Neuron (in vitro differentiated cells): ENCODE results near the gene ZDHHC20.

ENCODE experiments used
- H2AFZ ChIP-seq: one replicate; pipeline ENCODE4 v1.6.1; 2013; ENCODE audit warnings: low read depth, mild to moderate bottlenecking, inconsistent platforms, low read length, moderate library complexity
- H3K27me3 ChIP-seq: one replicate; pipeline ENCODE4 v1.6.1; 2013; ENCODE audit warnings: low read length; ENCODE audit not compliant: insufficient read depth
- H3K36me3 ChIP-seq: one replicate; pipeline ENCODE4 v1.6.1; 2013; ENCODE audit warnings: low read length; ENCODE audit not compliant: insufficient read depth
- H3K4me1 ChIP-seq: one replicate; pipeline ENCODE4 v1.6.1; 2013; ENCODE audit warnings: low read length; ENCODE audit not compliant: insufficient read depth
- H3K4me3 ChIP-seq: 2 replicates; pipeline ENCODE4 v1.5.1; 2013; ENCODE audit warnings: mild to moderate bottlenecking, low read length, moderate library complexity
- H3K9me3 ChIP-seq: one replicate; pipeline ENCODE4 v1.6.1; 2013; ENCODE audit warnings: low read length

Gene ZDHHC20

DNA sequence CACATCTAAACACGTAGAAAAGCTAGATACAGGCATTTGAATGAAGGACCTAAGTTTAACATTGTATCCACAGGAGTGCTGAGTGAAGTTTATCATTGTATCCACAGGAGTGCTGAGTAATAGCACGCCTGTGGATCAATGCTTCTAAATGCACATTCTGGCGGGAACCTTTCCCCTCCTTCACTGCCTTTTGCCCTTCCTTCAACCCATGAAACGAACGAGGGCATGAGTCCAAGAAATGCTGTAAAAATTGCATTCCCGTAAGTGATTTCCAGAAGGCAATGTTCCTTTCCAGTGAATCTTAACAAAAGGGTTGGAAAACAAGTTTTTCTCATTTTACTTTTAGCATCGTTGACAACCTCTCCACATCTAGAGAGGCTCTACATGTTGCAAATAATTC, 88.1 kb downstream of the ZDHHC20 start:
- Histone ChIP-seq H3K27me3 (no peaks in the 10 kb centered on the region), H3K4me1 (no peaks in the 10 kb centered on the region), H3K9me3 (no peaks in the 10 kb centered on the region), H3K36me3 (peaks cover 3% of the 10 kb centered on the region), H3K4me3 (no peak overlapping the region), H2AFZ (no peak overlapping the region)

DNA sequence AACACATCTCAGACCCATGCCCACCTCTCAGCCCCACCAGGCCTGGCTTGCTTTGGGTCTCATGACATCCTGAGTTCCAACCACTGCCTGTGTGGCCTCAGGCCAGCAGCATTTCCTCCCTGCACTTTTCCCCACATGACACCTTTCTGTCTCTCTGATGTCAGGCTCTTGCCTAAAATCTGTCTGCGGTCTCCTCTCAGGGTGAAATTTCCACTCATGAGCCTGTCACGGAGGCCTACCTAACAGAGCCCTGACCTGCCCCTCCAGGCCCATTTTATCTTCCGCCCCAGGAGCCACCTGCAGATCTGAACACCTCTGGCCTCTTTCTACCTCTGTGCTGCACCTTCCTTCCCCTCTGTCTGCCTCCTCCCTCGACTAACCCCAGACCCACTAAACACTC, 93.5 kb downstream of the ZDHHC20 start:
- H3K9me3 ChIP-seq: no peaks in the 10 kb centered on the region
- H3K4me1 ChIP-seq: no peaks in the 10 kb centered on the region
- H3K4me3 ChIP-seq: no peak overlapping the region
- no peak overlapping the region for H2AFZ ChIP-seq
- H3K36me3 ChIP-seq: no peaks in the 10 kb centered on the region
- H3K27me3 ChIP-seq: no peaks in the 10 kb centered on the region

DNA sequence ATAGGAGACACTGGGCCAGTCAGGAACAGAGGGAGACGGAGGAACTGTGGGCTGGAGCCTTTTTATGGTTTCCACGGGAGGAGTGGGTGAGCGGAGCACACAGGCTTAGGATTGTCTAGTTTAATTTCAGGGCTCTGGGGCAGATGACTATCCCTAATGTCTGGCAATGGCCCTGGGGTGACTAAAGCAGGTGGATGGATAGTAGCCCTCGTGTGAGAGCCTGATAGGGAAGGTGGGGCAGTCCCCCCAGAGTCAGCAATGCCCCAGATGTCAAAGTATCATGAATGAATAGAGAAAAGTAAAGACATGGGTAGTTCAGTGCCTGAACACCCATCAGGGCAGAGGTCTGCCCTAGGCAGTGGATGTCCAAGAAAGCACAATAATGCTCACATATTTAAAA, 94.2 kb downstream of the ZDHHC20 start:
- no peak overlapping the region for H3K4me3 ChIP-seq
- H3K4me1 ChIP-seq: no peaks in the 10 kb centered on the region
- no peak overlapping the region for H2AFZ ChIP-seq
- H3K9me3 ChIP-seq: no peaks in the 10 kb centered on the region
- no peaks in the 10 kb centered on the region for H3K27me3 ChIP-seq
- no peaks in the 10 kb centered on the region for H3K36me3 ChIP-seq

DNA sequence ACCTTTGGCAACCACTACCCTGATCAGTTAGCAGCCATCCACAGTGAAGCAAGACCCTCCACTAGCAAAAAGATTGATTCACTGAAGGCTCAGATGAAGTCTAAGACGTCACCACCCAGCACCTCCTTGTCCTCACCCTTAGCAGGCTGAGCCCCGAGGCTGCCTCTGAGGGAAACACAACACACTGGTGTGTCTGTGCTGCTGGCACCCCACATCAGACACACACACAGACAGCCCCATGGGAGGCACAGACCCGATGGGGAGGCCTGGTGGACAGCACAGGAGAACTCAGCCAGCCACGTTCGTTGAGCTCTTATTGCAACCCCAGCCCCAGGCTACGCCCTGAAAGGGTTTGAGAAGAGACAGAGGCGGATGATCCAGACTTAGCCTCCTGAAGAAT, 94.7 kb downstream of the ZDHHC20 start:
- Histone ChIP-seq H3K36me3 (no peaks in the 10 kb centered on the region), H3K4me1 (no peaks in the 10 kb centered on the region), H2AFZ (no peak overlapping the region), H3K4me3 (no peak overlapping the region), H3K27me3 (no peaks in the 10 kb centered on the region), H3K9me3 (peaks cover 2% of the 10 kb centered on the region)

DNA sequence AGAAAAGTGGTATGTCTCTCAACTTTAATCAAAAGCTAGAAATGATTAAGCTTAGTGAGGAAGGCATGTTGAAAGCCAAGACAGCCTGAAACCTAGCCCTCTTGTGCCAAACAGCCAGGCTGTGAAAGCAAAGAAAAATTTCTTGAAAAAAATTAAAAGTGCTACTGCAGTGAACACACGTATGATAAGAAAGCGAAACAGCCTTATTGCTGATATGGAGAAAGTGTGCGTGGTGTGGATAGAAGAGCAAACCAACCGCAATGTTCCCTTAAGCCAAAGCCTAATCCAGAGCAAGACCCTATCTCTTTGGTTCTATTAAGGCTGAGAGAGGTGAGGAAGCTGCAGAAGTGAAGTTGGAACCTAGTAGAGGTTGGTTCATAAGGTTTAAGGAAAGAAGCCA, 96.4 kb downstream of the ZDHHC20 start:
- no peaks in the 10 kb centered on the region for H3K36me3 ChIP-seq
- H3K4me1 ChIP-seq: no peaks in the 10 kb centered on the region
- peaks cover 2% of the 10 kb centered on the region for H3K9me3 ChIP-seq
- no peak overlapping the region for H3K4me3 ChIP-seq
- no peaks in the 10 kb centered on the region for H3K27me3 ChIP-seq
- H2AFZ ChIP-seq: no peak overlapping the region

DNA sequence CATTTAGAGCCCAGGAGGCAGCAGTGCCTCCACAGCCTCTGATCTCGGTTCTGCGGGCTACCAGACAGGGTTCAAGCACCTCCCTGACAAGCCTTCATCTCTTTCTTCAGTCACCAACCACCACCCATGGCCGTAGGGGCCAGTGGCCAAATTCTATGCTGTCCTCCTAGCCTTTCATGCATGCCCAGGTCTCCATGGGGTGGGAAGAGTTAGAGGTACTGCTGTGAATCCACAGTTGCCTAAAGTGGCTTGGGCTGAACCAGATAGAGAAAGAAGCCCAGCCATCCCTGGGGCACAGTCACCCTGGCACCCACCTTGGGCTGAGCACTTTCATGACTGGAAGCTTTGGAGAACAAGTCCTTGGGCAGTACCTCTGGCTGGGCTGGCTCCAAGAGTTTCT, 97.4 kb downstream of the ZDHHC20 start:
- peaks cover 2% of the 10 kb centered on the region for H3K9me3 ChIP-seq
- no peaks in the 10 kb centered on the region for H3K27me3 ChIP-seq
- H3K4me1 ChIP-seq: no peaks in the 10 kb centered on the region
- H3K4me3 ChIP-seq: no peak overlapping the region
- no peaks in the 10 kb centered on the region for H3K36me3 ChIP-seq
- H2AFZ ChIP-seq: no peak overlapping the region

DNA sequence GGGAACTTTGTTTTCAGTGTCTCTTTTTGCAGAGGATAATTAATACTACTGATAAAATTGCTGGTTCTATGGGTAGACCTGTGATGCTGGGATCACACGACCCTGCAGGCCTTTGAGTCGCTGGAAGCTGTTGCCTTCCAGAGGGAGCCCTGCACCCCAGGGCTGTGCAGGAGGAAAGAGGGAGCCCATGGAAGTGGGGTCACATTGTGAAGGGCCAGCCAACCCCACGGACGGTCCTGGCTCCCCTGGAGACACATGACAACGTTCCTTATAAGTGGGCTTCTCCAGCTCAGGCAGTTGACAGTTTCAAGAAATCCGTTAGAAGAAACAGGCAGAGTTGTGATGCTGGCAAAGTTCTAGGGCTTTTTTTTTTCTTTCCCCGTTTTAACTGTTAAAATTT, 98.0 kb downstream of the ZDHHC20 start:
- Histone ChIP-seq H3K9me3 (peaks cover 2% of the 10 kb centered on the region), H3K4me1 (no peaks in the 10 kb centered on the region), H3K4me3 (no peak overlapping the region), H3K36me3 (no peaks in the 10 kb centered on the region), H3K27me3 (no peaks in the 10 kb centered on the region), H2AFZ (no peak overlapping the region)

DNA sequence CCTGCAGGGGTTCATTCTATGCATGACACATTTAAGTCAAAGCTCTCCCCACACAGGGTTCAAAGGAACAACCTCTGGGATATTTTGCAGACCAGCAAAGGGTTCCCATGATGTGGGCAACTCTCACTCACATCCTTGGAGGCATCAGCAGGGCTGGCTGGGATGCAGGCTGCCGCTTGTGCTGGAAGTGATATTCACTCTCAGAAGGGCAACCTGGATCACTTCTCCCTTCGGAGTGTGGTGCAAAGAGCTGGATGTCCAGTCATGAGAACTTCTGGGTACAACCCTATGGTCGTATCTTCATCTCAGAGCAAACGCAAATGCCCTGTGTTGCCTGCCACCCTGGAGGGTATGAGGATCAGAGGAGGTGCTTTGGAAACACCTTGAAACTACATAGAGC, 98.6 kb downstream of the ZDHHC20 start:
- Histone ChIP-seq H3K36me3 (no peaks in the 10 kb centered on the region), H3K4me1 (no peaks in the 10 kb centered on the region), H3K4me3 (no peak overlapping the region), H2AFZ (no peak overlapping the region), H3K27me3 (no peaks in the 10 kb centered on the region), H3K9me3 (peaks cover 2% of the 10 kb centered on the region)

DNA sequence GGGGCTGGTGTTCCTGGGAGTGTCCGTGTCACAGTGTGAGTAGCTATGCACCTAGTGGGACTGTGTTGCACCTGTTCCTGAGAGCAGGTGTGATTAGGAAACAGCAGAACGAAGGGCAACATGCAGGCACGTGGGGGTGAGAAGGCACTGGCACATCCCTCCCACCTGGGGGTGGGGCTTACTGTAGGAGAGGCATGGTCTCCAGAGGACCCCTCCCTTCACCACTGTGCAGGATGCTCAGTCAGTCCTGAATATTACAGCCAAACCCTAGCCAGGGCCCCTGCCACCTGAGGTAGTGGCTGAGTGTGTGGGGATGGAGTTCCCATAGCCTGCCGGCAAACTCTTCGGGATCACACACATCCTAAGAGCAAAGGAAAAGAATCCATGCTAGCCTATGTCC, 99.2 kb downstream of the ZDHHC20 start:
- no peak overlapping the region for H2AFZ ChIP-seq
- H3K27me3 ChIP-seq: no peaks in the 10 kb centered on the region
- no peaks in the 10 kb centered on the region for H3K4me1 ChIP-seq
- no peak overlapping the region for H3K4me3 ChIP-seq
- no peaks in the 10 kb centered on the region for H3K36me3 ChIP-seq
- H3K9me3 ChIP-seq: peaks cover 2% of the 10 kb centered on the region

DNA sequence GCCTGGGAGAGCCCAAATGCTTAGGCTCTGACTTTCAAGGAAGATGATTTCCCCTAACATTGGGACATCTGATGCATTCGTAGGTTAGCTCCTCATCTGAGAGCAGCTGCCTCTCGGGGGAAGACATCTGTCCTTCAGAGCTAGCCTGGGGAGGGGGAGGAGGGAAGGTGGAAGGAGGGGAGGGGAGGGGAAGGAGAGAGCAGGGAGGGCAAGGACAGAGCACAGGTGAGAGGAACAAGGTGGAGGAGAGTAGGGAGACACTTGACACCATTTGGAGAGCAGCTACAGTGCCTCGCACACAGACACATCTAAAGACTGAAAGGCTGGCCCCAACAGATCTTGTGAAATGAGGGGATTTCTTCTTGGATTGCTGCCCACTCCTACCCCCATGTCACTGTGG, 103.8 kb downstream of the ZDHHC20 start:
- H3K27me3 ChIP-seq: no peaks in the 10 kb centered on the region
- no peaks in the 10 kb centered on the region for H3K36me3 ChIP-seq
- no peak overlapping the region for H3K4me3 ChIP-seq
- H2AFZ ChIP-seq: no peak overlapping the region
- H3K4me1 ChIP-seq: no peaks in the 10 kb centered on the region
- H3K9me3 ChIP-seq: peaks cover 2% of the 10 kb centered on the region

DNA sequence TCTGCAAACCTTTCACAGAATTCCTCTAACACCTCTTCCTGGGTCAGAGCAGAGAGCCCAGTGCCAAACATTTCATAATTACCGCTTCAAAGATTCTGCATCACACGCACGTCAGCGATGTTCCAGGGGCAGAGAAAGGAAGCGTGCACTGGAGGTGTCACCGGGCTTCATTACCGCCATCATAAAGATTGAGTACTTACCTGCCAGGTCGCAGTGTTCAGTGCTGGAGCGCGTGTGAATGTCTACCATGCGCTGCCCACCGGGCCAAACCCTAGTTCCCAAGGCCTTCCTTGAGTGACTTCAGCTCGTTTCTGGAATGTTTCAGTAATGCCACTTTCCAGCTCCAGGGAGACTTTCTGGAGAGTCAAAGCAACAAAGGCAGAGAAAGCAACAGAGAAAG, 104.4 kb downstream of the ZDHHC20 start:
- Histone ChIP-seq H3K4me3 (no peak overlapping the region), H3K4me1 (no peaks in the 10 kb centered on the region), H3K27me3 (no peaks in the 10 kb centered on the region), H3K36me3 (no peaks in the 10 kb centered on the region), H3K9me3 (peaks cover under 1% of the 10 kb centered on the region), H2AFZ (no peak overlapping the region)

DNA sequence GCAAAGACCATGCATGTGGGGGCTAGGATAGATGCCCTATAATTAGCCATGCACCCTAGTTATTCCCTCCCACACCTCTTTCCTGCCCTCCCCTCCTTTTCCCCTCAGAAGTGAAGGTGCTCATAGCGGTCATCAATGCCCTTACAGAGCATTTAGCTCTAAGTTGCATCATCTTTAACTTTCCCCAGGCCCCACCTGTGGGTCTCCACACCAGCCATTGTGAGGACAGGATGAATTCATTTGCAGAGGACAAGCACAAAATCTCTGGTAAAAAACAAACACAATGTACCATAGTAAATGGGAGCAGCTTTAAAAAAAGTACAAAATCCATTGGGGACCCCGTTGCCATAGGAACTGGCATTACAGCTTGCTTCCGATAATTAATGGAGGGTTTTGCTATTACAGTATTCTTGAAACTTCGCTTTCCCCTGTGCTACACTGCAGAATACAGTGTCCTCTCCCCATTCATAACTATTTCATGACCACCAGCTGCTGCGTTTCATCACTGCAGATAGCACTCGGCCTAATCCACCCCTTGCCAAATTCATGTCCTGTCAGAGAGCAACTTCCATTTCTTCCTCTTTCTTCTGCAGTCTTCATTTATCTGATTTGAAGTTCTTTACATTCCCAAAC, 110.5 kb downstream of the ZDHHC20 start:
- Histone ChIP-seq H3K4me1 (no peaks in the 10 kb centered on the region), H3K36me3 (no peaks in the 10 kb centered on the region), H3K9me3 (no peaks in the 10 kb centered on the region)

DNA sequence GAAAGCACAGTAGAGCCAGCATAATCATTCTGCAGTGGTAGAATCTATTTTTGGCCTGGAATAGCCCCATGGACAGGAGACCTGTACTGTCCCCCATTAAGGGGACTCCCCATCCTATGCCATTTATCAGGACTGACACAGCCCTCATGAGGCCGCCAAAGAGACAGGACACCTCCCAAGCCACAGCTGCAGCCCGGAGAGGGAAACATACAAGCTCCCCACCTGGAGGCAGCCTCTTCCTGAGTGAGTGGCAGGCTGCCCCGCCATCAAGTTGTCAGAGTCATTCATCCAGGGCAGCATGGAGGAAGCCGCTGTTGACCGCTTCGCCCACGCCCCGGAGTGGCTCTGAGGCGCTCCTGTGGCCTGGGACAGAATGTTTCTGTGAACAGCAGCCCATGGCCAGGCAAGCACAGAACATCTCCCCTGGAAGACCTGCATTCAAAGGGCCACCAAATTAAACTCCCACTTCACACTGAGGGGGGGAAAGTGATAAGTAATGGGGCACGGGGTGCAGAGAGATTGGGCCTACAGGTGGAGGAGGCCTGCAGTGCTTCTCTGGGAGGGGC, 111.3 kb downstream of the ZDHHC20 start:
- no peaks in the 10 kb centered on the region for H3K36me3 ChIP-seq
- no peaks in the 10 kb centered on the region for H3K27me3 ChIP-seq
- no peaks in the 10 kb centered on the region for H3K9me3 ChIP-seq
- no peaks in the 10 kb centered on the region for H3K4me1 ChIP-seq
- H3K4me3 ChIP-seq: no peak overlapping the region
- H2AFZ ChIP-seq: no peak overlapping the region

More for the DNA sequence above, 110.5 kb downstream of the ZDHHC20 start:
- no peaks in the 10 kb centered on the region for H3K27me3 ChIP-seq
- H3K4me3 ChIP-seq: no peak overlapping the region
- no peak overlapping the region for H2AFZ ChIP-seq

DNA sequence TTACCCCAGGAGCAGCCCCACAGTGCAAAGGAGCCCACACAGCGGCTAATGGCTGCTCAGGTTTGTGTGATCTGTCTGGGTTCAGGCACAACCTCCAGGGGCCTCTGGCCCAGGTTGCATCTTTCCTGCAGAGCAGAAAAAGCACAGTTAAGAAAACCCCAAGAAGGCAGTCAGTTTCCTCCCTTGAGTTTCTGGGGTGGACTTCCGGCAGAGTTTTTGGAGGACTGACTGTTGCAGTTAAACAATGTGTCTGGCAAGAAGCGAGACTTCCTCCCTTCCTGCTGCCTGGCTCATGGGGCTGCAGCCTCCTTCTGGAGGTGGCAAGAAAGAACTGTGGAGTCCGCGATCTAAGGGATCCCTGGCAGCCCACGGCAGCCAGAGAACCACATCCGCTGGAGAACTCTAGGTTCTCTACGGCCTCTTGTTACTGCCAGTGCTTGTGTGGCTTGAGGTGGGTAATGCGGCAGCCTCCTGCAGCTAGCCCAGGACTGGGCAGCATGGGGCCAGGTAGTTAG, 114.4 kb downstream of the ZDHHC20 start:
- Histone ChIP-seq H3K4me1 (no peaks in the 10 kb centered on the region), H3K4me3 (no peak overlapping the region), H2AFZ (no peak overlapping the region), H3K36me3 (no peaks in the 10 kb centered on the region), H3K27me3 (no peaks in the 10 kb centered on the region), H3K9me3 (no peaks in the 10 kb centered on the region)
